Skin of body (tissue), 2 donors: Measurements from ENCODE around the gene SEMA4D. TPM values are rescaled to one million over a fixed set of nuclear protein-coding genes. Genes with fewer than 3 reads are reported as not detected.

Experiments used
- DNase-seq: peaks from one replicate; lab custom pipeline; 2025; lab: John Stamatoyannopoulos, UW
- total RNA-seq: library from RNA; depleted of rRNA; stranded (reverse); fragments of >200 nt; gene quantifications from one replicate; pipeline ENCODE4 v1.2.3, GENCODE V29; 2014

Gene SEMA4D
- total RNA-seq = 13.1 TPM

DNA sequence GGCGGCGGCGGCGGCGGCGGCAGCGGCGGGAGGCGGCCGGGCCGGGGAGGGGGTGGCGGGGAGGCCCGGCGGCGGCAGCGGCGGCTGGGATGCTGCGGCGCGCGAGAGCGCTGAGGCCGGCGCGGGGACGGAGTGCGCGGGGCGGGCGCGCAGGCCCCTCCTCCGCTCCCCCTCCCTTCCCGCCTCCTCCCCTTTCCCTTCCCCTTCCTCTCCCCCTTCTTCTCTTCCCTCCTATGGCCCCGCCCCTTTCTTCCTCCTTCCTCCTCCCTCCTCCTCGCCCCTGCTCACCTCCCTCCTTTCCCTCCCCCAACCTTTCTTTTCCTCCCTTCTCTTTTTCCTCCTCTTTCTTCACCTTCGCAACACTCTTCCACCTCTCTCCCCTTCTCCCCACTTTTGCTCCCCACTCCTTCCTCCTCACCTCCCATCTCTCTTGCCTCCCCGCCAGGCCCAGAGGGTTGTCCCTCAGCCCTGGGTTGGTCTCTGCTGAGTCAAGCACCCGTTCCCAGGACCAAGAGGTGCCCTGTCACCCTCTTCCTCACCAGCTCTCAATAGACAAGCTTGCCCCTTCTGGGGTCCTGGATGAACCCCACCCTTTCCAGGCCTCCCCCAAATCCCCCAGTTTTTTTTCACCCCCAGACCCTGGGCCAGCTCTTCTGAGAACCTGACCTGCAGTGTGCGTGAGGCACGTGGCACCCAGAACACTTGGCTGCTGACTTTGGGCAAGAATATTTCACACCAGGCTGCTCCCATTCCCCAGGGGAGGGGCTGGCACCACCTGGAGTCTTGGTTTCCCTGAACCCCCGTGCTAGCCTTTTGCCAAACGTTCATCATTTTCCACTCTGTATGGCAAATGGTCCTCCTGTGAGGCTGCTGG lies at the start of gene SEMA4D:
Gene SEMA4D, minus strand, starts transcription at position 136 of the 874 bp plus-strand sequence. CDS start 92,657 bp downstream, outside the sequence.
- DNase-seq = peak; percentile 25

DNA sequence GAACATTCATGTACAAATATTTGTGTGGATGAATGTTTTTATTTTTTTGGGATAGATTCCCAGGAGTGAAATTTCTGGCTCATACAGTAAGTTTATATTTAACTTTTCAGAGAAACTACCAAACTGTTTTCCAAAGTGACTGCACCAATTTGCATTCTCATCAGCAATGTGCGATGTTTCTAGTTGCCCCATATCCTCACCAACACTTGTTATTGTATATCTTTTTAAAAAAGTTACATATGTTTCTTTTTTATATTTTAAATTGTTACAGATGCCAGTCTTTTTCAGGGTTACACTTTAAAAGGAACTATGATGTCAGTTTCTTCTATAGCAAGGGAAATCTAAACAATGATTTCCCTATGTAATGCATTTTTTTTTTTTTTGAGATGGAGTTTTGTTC lies 49.1 kb upstream of the SEMA4D start:
- no peak for DNase-seq

- DNase-seq = no peak
Measured at GRCh38 chr9:89544279-89544661, 46.4 kb upstream of the SEMA4D start.

GRCh38 chr9:89543621-89544278 lies 45.8 kb upstream of the SEMA4D start:
- DNase-seq = no peak

DNA sequence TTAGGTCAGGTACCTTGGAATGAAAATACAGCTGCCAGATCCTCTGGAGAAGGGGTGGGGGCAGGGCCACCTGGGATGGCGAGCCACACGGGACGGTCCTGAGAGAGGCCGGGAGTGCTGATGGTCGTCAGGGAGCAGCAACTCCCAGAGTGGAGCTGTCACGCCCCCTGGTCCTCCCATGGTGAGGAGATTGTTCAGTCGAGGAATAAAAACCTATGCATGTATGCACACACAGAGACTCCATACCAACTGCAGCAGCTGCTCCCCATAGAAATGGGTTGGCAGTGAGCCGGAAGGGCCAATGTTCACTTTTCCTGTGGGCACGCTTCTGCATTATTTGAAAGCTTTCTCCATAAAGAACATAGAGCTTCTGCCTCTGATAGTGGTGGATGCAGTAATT lies 45.2 kb upstream of the SEMA4D start:
- no peak for DNase-seq

DNA sequence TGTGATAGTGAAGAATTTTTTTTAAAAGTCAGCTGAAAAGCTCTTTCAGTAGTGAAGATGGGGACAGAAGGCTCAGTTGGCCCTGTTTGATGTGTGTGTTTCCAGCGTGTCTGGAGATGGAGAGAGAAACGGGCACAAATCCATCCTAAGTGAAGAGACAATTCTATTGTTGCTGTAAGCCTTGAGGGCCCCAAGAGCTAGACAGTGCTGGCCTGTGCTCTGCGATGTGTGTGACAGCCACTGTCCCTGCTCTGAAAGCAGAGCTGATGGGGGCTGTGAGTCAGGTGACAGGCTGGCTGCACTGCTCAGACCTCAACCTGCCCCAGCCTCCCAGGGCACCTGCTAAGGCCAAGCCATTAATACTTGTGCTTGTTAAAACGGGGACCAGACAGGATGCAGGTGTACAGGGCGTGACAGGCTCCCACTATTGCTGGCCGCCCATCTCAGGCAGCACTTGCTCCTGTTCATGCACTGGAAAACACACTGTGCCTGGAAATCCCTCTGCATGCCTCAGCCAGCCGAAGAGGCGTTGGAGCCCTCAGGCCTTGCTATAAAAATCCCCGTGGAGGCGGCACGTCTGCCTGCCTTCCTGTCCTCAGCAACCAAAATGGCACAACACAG lies 44.6 kb upstream of the SEMA4D start:
- no peak for DNase-seq

- DNase-seq = no peak
Measured at GRCh38 chr9:89541798-89542197, 43.9 kb upstream of the SEMA4D start.

- no peak for DNase-seq
Measured at GRCh38 chr9:89539374-89539773, 41.5 kb upstream of the SEMA4D start.

- no peak for DNase-seq
Measured at GRCh38 chr9:89538871-89539270, 41.0 kb upstream of the SEMA4D start.

DNA sequence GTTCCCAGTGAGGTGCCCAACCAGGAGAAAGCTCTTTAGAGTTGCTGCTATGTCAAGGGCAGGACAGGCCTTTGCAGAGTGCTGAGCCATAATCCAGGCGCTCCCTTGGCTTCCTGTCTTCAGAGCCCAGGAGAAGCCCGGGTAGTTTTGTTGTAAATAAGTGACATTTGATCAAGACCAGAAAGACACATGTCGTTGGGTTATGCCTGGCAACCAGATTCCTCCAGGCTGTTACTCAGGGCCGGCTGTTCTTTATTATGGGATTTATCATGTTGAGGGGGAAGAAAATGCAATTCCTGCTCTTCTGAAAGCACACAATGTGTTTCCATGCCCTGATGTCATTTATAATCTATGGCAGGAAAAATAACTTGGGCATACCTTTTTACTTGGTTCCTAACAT lies 39.3 kb upstream of the SEMA4D start:
- peak; percentile 59 for DNase-seq

DNA sequence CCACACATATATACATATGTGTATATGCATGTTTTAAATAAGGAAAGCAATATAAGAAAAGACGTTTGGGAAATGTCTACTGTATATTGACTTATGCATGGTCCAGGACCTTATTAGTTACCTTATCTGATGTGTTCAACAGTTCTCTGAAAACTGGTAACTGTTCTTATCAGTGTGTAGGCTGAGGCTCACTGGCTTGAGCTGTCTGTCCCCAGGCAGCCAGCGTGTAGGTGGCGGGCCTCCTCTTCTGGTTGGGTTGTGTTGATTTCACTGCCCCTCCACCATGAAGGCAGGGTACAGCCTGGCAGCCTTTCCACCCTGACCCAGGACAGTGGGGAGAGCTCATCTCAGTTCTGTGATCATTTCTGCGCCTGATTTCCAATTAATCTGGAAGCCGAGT lies 38.7 kb upstream of the SEMA4D start:
- no peak for DNase-seq

DNA sequence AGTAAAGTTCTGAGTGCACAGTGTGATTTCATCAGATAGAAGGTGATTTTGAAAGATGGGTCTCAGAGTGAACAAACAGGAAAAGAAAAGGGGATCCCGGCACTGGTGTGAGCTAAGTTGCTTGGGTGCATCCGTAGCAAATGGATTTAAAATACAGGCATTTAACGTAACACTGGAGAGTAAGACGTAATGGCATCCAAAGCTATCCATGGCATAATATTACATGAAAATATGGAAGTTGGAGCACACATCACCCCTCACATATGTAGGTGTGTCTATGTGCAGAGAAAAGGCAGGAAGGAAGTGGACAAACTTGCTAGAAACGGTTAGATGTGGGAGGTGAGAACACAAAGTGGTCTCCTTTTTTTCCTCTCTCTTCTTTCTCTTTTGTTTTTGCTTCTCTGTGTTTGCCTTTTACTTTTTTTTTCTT lies 38.2 kb upstream of the SEMA4D start:
- DNase-seq = no peak

GRCh38 chr9:89535461-89535860 lies 37.5 kb upstream of the SEMA4D start:
- no peak for DNase-seq

DNA sequence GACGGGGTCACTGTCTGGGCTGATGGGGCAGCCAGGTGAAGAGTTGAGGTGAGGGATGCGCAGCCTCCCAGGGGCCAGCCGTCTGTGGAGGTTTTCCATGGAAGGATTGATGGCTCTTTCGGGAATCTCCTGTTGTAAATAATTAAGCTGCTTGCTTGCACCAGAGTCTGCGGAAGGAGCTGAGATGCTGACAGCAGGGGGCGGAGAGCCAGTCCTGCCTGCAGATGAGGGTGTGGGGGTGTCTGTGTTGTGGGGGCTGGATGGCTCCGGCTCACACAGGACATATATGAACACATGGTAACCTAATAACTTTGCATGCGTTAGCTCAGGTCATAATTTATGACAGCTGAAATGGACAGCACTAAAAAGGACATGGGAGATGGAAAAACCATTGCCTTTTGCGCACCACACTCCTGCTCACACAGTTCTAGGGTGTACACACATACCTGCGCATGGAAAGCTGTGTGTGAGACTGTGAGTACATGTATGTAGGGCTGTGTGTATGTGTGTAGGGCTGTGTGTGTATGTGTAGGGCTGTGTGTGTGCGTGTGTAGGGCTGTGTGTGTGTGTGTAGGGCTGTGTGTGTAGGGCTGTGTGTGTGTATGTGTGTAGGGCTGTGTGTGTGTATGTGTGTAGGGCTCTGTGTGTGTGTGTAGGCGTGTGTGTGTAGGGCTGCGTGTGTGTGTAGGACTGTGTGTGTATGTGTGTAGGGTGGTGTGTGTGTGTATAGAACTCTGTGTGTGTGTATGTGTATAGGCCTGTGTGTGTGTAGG lies 36.8 kb upstream of the SEMA4D start:
- DNase-seq = no peak

DNA sequence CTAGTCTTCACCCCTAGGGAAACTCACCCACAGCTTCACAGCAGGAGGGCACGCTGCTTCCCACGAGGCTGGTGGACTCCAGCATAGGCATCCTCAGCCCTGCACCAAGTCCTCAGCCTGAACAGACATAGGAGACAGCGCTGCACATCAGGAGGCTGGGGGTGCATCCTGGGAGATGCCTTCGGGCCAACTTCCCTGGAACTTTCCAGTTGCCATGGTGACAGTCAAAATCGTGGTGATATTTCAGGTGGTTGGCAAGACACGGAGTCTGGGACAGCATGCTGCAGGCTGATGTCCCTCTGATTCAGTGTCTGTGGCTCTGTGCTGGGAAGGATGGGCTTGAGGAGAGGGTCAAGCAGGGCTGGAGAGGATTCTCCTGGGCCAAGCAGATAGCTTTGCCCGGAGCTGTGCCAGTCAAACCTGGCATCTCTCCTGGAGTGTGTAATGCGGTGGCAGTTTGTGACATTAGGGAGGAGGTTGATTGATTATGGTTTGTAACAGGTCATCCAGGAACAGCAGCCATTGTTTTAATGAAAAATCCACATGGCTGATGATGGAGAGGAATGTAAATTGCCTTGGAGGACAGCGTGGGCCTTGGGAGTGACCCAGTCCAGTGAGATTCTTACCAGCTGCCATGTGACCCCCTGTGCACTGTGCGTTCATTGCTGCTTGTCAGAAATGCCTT lies 35.6 kb upstream of the SEMA4D start:
- DNase-seq = no peak

GRCh38 chr9:89532944-89533343 lies 35.0 kb upstream of the SEMA4D start:
- DNase-seq = no peak

- no peak for DNase-seq
Measured at GRCh38 chr9:89532478-89532877, 34.6 kb upstream of the SEMA4D start.

DNA sequence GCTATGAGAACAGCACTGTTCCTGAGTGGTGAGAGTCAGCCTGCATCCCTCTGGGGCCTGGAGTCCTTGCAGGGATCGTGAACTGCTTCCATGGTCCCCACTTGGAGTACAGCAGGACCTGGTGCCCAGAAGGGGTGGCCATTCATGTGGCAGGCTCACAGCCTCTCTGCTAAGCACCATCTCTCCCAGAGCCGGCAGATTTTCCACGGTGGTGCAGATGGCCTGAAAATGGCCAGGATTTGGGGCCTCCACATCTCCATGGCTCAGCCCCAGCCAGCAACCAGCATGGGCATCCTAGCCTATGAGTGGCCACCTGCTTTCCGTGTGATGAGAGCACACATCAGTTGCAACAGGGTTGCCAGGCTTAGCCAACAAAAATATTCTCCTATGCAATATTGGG lies 33.9 kb upstream of the SEMA4D start:
- no peak for DNase-seq

- DNase-seq = no peak
Measured at GRCh38 chr9:89530726-89531125, 32.8 kb upstream of the SEMA4D start.

- DNase-seq = no peak
Measured at GRCh38 chr9:89529243-89530035, 31.5 kb upstream of the SEMA4D start.
